SU-DHL-6 (cell line): ENCODE measurements around the gene MEF2C.
A peak's percentile ranks its signal among the peaks of the same experiment; 100 is the strongest.

Experiments
- H2AFZ ChIP-seq: fragments of 200-600 bp; sonication (generic); 2 replicates; pipeline ENCODE4 v1.6.1; 2014; ENCODE audit warnings: low read depth, mild to moderate bottlenecking, moderate library complexity, mixed read lengths, antibody characterized with exemption, low read length; ENCODE audit not compliant: severe bottlenecking
- H3F3A ChIP-seq: fragments of 200-600 bp; shearing (Covaris generic); 2 replicates; pipeline ENCODE4 v1.6.0; 2016; ENCODE audit warnings: antibody characterized with exemption, mild to moderate bottlenecking; ENCODE audit not compliant: insufficient read depth
- H3K27ac ChIP-seq: fragments of 200-600 bp; sonication (generic); 2 replicates; pipeline ENCODE4 v1.5.1; 2016; ENCODE audit warnings: low read depth, mild to moderate bottlenecking, low read length, moderate library complexity, mixed read lengths
- H3K27me3 ChIP-seq: fragments of 200-600 bp; sonication (generic), shearing (Covaris generic); 2 replicates; pipeline ENCODE4 v1.6.0; 2014; ENCODE audit warnings: mild to moderate bottlenecking, low read length
- H3K36me3 ChIP-seq: fragments of 200-600 bp; sonication (generic); 2 replicates; pipeline ENCODE4 v1.6.1; 2014; ENCODE audit warnings: mild to moderate bottlenecking, low read length, mixed read lengths
- H3K4me2 ChIP-seq: fragments of 300-600, 200-600 bp; shearing (Covaris generic), sonication (generic); 2 replicates; pipeline ENCODE4 v1.6.0; 2014; ENCODE audit warnings: low read length, low read depth, mild to moderate bottlenecking; ENCODE audit not compliant: poor library complexity, severe bottlenecking
- H3K4me3 ChIP-seq: fragments of 200-600 bp; sonication (generic); 2 replicates; pipeline ENCODE4 v1.5.1; 2014; ENCODE audit warnings: antibody characterized with exemption, low read length, mild to moderate bottlenecking, mixed read lengths; ENCODE audit not compliant: insufficient read depth, poor library complexity, severe bottlenecking
- H3K79me2 ChIP-seq: fragments of 200-600 bp; sonication (generic); 2 replicates; pipeline ENCODE4 v1.6.1; 2014; ENCODE audit warnings: mild to moderate bottlenecking, low read length, moderate library complexity; ENCODE audit not compliant: insufficient read depth
- H3K9ac ChIP-seq: fragments of 200-600 bp; sonication (generic); 2 replicates; pipeline ENCODE4 v1.7.0; 2014; ENCODE audit warnings: mild to moderate bottlenecking, low read length
- H3K9me2 ChIP-seq: fragments of 200-600 bp; sonication (generic); replicated peaks from 2 replicates; pipeline ENCODE4 v1.6.1; 2014; ENCODE audit warnings: low read length; ENCODE audit not compliant: insufficient read depth
- H3K9me3 ChIP-seq: fragments of 200-600 bp; sonication (generic); 2 replicates; pipeline ENCODE4 v1.6.1; 2014; ENCODE audit warnings: low read length, mixed read lengths; ENCODE audit not compliant: insufficient read depth
- H4K20me1 ChIP-seq: fragments of 200-600 bp; sonication (generic); 2 replicates; pipeline ENCODE4 v1.6.1; 2014; ENCODE audit warnings: low read depth, mild to moderate bottlenecking, antibody characterized with exemption, low read length, moderate library complexity, mixed read lengths
- EZH2phosphoT487 ChIP-seq: fragments of 200-600 bp; sonication (generic), shearing (Covaris generic); conservative IDR thresholded peaks from 2 replicates; pipeline ENCODE4 v1.6.1; 2018; ENCODE audit warnings: mild to moderate bottlenecking, antibody characterized with exemption, low read length, moderate library complexity, mixed read lengths
- TF ChIP-seq, protein P1 (sequence below): fragments of 200-600 bp; sonication (generic); IDR thresholded peaks from one replicate; pipeline ENCODE4 v1.5.1; 2017; ENCODE audit warnings: antibody characterized with exemption, mild to moderate bottlenecking, low read length, moderate library complexity; ENCODE audit not compliant: insufficient read depth, poor library complexity, severe bottlenecking

MEF2C gene

GRCh38 chr5:88892669-88893068 is 9.7 kb upstream of the MEF2C start:
- Histone ChIP-seq H3K27ac (no peak overlapping the region), H3K27me3 (no peaks in the 10 kb centered on the region)

DNA sequence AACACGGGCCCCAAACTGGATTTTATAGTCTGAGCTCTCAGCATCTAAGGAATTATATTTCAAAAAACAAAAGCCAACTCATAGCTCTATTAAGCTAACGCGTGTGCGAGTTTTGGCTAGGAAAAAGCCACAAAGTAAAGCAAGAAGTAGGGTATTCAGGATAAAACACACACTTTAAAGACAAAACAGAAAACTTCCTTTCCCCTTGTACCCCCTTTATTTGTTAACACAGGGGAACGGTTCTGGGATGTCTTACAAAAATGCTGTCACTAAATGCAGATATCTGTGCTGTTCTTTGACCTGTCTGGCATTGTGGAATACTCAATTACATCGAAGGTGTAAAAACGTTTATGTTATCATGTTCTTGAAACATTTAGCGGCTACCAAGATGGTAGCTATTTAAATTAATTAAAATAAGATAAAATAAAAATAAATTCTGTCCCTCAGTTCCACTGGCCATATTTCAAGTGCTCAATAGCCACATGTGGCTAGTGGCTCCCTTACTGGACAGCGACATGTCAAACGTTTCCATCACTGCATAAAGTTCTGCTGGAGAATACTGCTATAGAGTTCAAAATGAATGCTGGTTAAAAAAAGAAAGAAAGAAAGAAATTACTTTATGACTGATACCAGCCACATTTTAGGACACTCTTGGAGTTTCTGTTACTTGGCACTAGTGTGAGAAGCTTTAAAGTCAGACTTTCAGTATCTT is 7.2 kb upstream of the MEF2C start:
- Histone ChIP-seq H3K9ac (no peak overlapping the region), H3K9me2 (no peaks in the 10 kb centered on the region), H2AFZ (peak overlapping the region; percentile 61), H3K27me3 (no peaks in the 10 kb centered on the region), H3K4me3 (no peak overlapping the region), H4K20me1 (no peaks in the 10 kb centered on the region), H3F3A (no peaks in the 10 kb centered on the region), H3K36me3 (no peaks in the 10 kb centered on the region), H3K79me2 (no peaks in the 10 kb centered on the region), H3K27ac (no peak overlapping the region), H3K9me3 (no peaks in the 10 kb centered on the region), H3K4me2 (peak overlapping the region; percentile 36)
- TF ChIP-seq, protein P1, sequence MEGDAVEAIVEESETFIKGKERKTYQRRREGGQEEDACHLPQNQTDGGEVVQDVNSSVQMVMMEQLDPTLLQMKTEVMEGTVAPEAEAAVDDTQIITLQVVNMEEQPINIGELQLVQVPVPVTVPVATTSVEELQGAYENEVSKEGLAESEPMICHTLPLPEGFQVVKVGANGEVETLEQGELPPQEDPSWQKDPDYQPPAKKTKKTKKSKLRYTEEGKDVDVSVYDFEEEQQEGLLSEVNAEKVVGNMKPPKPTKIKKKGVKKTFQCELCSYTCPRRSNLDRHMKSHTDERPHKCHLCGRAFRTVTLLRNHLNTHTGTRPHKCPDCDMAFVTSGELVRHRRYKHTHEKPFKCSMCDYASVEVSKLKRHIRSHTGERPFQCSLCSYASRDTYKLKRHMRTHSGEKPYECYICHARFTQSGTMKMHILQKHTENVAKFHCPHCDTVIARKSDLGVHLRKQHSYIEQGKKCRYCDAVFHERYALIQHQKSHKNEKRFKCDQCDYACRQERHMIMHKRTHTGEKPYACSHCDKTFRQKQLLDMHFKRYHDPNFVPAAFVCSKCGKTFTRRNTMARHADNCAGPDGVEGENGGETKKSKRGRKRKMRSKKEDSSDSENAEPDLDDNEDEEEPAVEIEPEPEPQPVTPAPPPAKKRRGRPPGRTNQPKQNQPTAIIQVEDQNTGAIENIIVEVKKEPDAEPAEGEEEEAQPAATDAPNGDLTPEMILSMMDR: no peak
- no peak for TF ChIP-seq EZH2phosphoT487

More at GRCh38 chr5:88892669-88893068, 9.7 kb upstream of the MEF2C start:
- Histone ChIP-seq H2AFZ (no peak overlapping the region), H4K20me1 (no peaks in the 10 kb centered on the region), H3K9ac (no peak overlapping the region), H3K79me2 (no peaks in the 10 kb centered on the region), H3F3A (no peaks in the 10 kb centered on the region), H3K9me2 (no peaks in the 10 kb centered on the region), H3K4me3 (no peak overlapping the region), H3K36me3 (no peaks in the 10 kb centered on the region), H3K4me2 (no peak overlapping the region), H3K9me3 (no peaks in the 10 kb centered on the region)
- TF ChIP-seq, protein P1: no peak
- TF ChIP-seq EZH2phosphoT487: no peak

DNA sequence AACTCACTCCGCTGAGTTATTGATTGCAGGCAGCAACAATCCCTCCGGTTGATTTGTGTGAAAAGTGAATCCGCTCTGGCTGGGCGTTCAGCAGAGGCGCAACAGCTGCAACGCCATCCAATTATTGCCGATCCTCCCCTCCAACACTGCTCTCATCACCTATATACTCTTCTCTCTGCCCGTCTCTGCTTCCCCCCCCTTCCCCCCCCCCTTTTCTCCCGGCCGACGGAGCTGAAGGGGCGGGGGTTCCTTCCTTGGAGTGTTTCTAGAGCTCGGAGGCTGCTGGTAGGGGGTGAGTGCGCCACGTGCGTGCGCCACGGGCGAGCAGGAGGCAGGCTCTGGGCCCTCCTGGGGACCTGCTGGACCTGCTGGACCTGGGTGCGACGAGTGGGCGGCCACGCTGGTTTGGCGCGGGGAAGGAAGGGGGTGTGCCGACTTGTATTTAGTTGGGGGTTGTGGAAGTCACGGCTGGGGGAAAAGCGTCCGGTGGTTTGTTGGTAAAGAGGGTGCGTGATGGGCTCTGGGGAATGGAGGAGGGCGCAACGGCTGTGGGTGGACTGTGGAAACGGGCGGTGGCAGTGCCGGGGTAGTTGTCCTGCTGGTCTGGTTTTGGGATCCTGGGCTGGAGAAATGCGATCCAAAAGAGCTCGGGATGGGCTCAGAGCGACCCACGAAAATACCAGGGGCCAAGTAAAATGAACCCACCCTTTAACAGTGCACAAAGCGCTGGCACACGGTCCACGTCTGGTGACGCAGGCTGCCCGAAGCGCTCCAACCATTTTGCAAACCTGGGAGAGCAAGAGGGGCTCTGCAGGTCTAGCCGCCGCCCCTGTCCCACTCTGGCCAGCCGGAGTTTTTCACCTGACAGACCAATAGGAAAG is 6.4 kb upstream of the MEF2C start:
- Histone ChIP-seq H3K9me3 (no peaks in the 10 kb centered on the region), H3K4me3 (no peak overlapping the region), H3K9me2 (no peaks in the 10 kb centered on the region), H3K4me2 (peak overlapping the region; percentile 36), H3K36me3 (no peaks in the 10 kb centered on the region), H3K79me2 (no peaks in the 10 kb centered on the region), H4K20me1 (no peaks in the 10 kb centered on the region), H3F3A (peaks cover 3% of the 10 kb centered on the region; the same call in 1 of the 2 replicates), H3K9ac (no peak overlapping the region), H3K27me3 (no peaks in the 10 kb centered on the region), H3K27ac (no peak overlapping the region), H2AFZ (peak overlapping the region; percentile 61)
- TF ChIP-seq EZH2phosphoT487: 0 out of 2 replicates have a peak, but pooled peaks have one; percentile 84
- TF ChIP-seq, protein P1: no peak
